Measurements from ENCODE around the gene LRIG3.

The LRIG3 gene

DNA sequence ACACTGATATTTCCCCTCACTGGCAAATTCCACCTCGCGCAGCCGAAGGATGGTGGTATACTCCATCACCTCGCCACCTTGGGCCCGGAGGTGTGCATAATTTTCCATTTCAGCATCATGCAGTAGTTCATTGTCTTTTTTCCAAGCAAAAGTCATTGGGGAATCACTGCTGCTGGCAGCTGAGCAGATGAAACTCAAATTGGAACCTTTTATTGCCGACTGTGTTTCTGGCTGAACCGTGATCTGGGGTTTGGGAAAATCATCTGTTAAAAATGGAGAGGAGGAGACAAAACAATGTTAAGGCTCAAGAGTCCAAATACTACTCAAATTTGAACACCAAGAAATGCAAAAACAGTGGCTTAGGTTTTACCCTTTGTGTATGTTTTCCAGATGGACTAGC, 39.7 kb downstream of the LRIG3 start:
- H2BK120ac ChIP-seq (ENCODE audit: low read depth, low read length) = no peak overlapping the region
- H3K27ac ChIP-seq (ENCODE audit: low read length, poor library complexity, severe bottlenecking) = no peak overlapping the region
- H3K4ac ChIP-seq (ENCODE audit: low read depth in 1 of 2, low read length in 2 of 2) = no peak overlapping the region
- H3K79me1 ChIP-seq (replicated peaks; ENCODE audit: low read length, poor library complexity, severe bottlenecking) = peaks cover 2% of the 10 kb centered on the region
- no peak overlapping the region for H3K14ac ChIP-seq (ENCODE audit: low read length in 2 of 2)
- no peak overlapping the region for H3K18ac ChIP-seq (ENCODE audit: low read depth in 1 of 2, low read length in 2 of 2)
- no peaks in the 10 kb centered on the region for H3K9me3 ChIP-seq (ENCODE audit: control insufficient read depth, low read length)
- H3K4me3 ChIP-seq (ENCODE audit: insufficient read depth in 1 of 2, low read depth in 1 of 2, low read length in 2 of 2) = no peak overlapping the region
- WGBS = 98% methylated on average over 7 of the region's 7 CpGs
- H3K4me2 ChIP-seq (ENCODE audit: low read length, poor library complexity, severe bottlenecking) = no peak overlapping the region
- no peak overlapping the region for H4K8ac ChIP-seq (ENCODE audit: low read length)
- no peak overlapping the region for H2BK15ac ChIP-seq (ENCODE audit: low read depth, poor library complexity, severe bottlenecking)
- DNase-seq = no peak
- H3K9ac ChIP-seq (ENCODE audit: low read length) = peak overlapping the region; percentile 8
- no peak overlapping the region for H3K23ac ChIP-seq (ENCODE audit: low read length in 2 of 2)
- no peak overlapping the region for H2BK5ac ChIP-seq (ENCODE audit: low read depth, low read length, poor library complexity, severe bottlenecking)
- H2BK12ac ChIP-seq (ENCODE audit: low read length in 2 of 2) = no peak overlapping the region
- peaks cover 24 to 98% of the 10 kb centered on the region in 2 experiments for H3K36me3 ChIP-seq (ENCODE audit: control insufficient read depth in 1 of 2, insufficient read depth in 2 of 2, low read depth in 1 of 2, low read length in 2 of 2)
- H4K91ac ChIP-seq (ENCODE audit: low read length) = no peak overlapping the region
- peaks cover 7% of the 10 kb centered on the region for H3K4me1 ChIP-seq (ENCODE audit: control insufficient read depth, insufficient read depth, low read depth, low read length)
- no peak overlapping the region for H2AK5ac ChIP-seq (ENCODE audit: low read length, severe bottlenecking)
- no peaks in the 10 kb centered on the region for H3K27me3 ChIP-seq (ENCODE audit: control insufficient read depth in 1 of 2, insufficient read depth in 1 of 2, low read length in 2 of 2)
- no peak overlapping the region for H2AFZ ChIP-seq (ENCODE audit: low read depth, low read length)

DNA sequence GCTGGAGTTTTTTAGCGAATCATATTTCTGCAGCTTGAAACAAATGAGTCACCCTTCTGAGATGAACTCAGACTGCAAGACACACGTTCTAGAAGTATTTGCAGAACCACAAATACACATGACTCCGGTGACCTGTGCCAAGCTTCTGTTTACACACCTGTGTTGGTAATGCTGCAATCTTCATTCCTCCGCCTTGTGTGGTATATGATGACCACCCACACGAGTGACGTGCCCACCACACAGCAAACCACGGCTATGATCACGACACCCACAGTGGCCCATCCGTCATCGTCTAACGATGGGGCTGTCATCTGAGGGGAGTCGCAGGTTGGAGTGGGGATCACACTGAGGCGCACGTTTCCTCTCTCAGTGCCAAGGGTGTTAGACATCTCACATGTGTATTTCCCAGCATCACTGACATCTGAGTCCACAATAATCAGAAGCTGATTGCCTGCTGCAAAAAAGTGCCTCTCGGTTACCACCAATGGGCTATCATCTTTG, 43.0 kb downstream of the LRIG3 start:
- Histone ChIP-seq H3K36me3 (ENCODE audit: control insufficient read depth in 1 of 2, insufficient read depth in 2 of 2, low read depth in 1 of 2, low read length in 2 of 2) (peaks cover 31 to 99% of the 10 kb centered on the region in 2 experiments), H3K27ac (ENCODE audit: low read length, poor library complexity, severe bottlenecking) (peak overlapping the region; percentile 77), H3K23ac (ENCODE audit: low read length in 2 of 2) (no peak overlapping the region), H3K4me2 (ENCODE audit: low read length, poor library complexity, severe bottlenecking) (no peak overlapping the region), H3K14ac (ENCODE audit: low read length in 2 of 2) (no peak overlapping the region), H3K79me1 (replicated peaks; ENCODE audit: low read length, poor library complexity, severe bottlenecking) (peaks cover 11% of the 10 kb centered on the region), H2BK15ac (ENCODE audit: low read depth, poor library complexity, severe bottlenecking) (no peak overlapping the region), H2AFZ (ENCODE audit: low read depth, low read length) (no peak overlapping the region), H3K4me3 (ENCODE audit: insufficient read depth in 1 of 2, low read depth in 1 of 2, low read length in 2 of 2) (no peak overlapping the region), H2BK12ac (ENCODE audit: low read length in 2 of 2) (no peak overlapping the region), H3K27me3 (ENCODE audit: control insufficient read depth in 1 of 2, insufficient read depth in 1 of 2, low read length in 2 of 2) (no peaks in the 10 kb centered on the region), H3K4ac (ENCODE audit: low read depth in 1 of 2, low read length in 2 of 2) (no peak overlapping the region), H2BK120ac (ENCODE audit: low read depth, low read length) (no peak overlapping the region), H3K9me3 (ENCODE audit: control insufficient read depth, low read length) (no peaks in the 10 kb centered on the region), H2AK5ac (ENCODE audit: low read length, severe bottlenecking) (no peak overlapping the region), H4K8ac (ENCODE audit: low read length) (no peak overlapping the region), H4K91ac (ENCODE audit: low read length) (no peak overlapping the region), H3K4me1 (ENCODE audit: control insufficient read depth, insufficient read depth, low read depth, low read length) (peaks cover 11% of the 10 kb centered on the region), H3K18ac (ENCODE audit: low read depth in 1 of 2, low read length in 2 of 2) (no peak overlapping the region), H3K9ac (ENCODE audit: low read length) (no peak overlapping the region), H2BK5ac (ENCODE audit: low read depth, low read length, poor library complexity, severe bottlenecking) (no peak overlapping the region)
- WGBS = 64% methylated on average over 15 of the region's 15 CpGs
- peak; percentile 58 for DNase-seq

DNA sequence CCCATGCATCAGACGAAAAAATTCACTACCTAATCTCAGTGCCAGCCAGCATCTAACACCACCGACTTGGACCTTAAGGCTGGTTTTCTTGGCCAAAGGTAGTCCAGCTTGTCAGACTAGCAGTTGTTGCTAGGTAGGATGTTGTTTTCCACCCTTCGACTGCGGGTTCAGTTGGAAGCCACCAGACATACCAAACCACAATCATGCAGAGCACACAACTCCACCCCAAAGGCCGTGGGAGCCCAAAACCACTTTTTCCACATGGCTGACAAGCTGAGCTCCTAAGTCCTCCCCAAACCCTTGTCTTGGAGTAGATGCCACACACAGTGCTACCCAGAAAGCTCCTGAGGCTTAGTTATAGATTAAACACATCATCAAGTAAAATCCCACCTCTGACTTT, 46.8 kb downstream of the LRIG3 start:
- no peak overlapping the region for H2BK5ac ChIP-seq (ENCODE audit: low read depth, low read length, poor library complexity, severe bottlenecking)
- WGBS = 97% methylated on average over 5 of the region's 5 CpGs
- H3K4me1 ChIP-seq (ENCODE audit: control insufficient read depth, insufficient read depth, low read depth, low read length) = peaks cover 8% of the 10 kb centered on the region
- H2AFZ ChIP-seq (ENCODE audit: low read depth, low read length) = no peak overlapping the region
- peak overlapping the region; percentile 85 for H3K27ac ChIP-seq (ENCODE audit: low read length, poor library complexity, severe bottlenecking)
- no peak overlapping the region for H3K18ac ChIP-seq (ENCODE audit: low read depth in 1 of 2, low read length in 2 of 2)
- H4K8ac ChIP-seq (ENCODE audit: low read length) = no peak overlapping the region
- H3K14ac ChIP-seq (ENCODE audit: low read length in 2 of 2) = no peak overlapping the region
- H3K79me1 ChIP-seq (replicated peaks; ENCODE audit: low read length, poor library complexity, severe bottlenecking) = peaks cover 14% of the 10 kb centered on the region
- DNase-seq = no peak
- no peak overlapping the region for H2BK15ac ChIP-seq (ENCODE audit: low read depth, poor library complexity, severe bottlenecking)
- no peak overlapping the region for H3K23ac ChIP-seq (ENCODE audit: low read length in 2 of 2)
- H2AK5ac ChIP-seq (ENCODE audit: low read length, severe bottlenecking) = peak overlapping the region; percentile 90
- H3K4me3 ChIP-seq (ENCODE audit: insufficient read depth in 1 of 2, low read depth in 1 of 2, low read length in 2 of 2) = no peak overlapping the region
- no peak overlapping the region for H3K9ac ChIP-seq (ENCODE audit: low read length)
- H3K9me3 ChIP-seq (ENCODE audit: control insufficient read depth, low read length) = no peaks in the 10 kb centered on the region
- H2BK12ac ChIP-seq (ENCODE audit: low read length in 2 of 2) = no peak overlapping the region
- no peak overlapping the region for H3K4me2 ChIP-seq (ENCODE audit: low read length, poor library complexity, severe bottlenecking)
- peaks cover 16 to 97% of the 10 kb centered on the region in 2 experiments for H3K36me3 ChIP-seq (ENCODE audit: control insufficient read depth in 1 of 2, insufficient read depth in 2 of 2, low read depth in 1 of 2, low read length in 2 of 2)
- no peak overlapping the region for H3K4ac ChIP-seq (ENCODE audit: low read depth in 1 of 2, low read length in 2 of 2)
- no peak overlapping the region for H2BK120ac ChIP-seq (ENCODE audit: low read depth, low read length)
- peak overlapping the region; percentile 46 for H4K91ac ChIP-seq (ENCODE audit: low read length)
- H3K27me3 ChIP-seq (ENCODE audit: control insufficient read depth in 1 of 2, insufficient read depth in 1 of 2, low read length in 2 of 2) = no peaks in the 10 kb centered on the region

DNA sequence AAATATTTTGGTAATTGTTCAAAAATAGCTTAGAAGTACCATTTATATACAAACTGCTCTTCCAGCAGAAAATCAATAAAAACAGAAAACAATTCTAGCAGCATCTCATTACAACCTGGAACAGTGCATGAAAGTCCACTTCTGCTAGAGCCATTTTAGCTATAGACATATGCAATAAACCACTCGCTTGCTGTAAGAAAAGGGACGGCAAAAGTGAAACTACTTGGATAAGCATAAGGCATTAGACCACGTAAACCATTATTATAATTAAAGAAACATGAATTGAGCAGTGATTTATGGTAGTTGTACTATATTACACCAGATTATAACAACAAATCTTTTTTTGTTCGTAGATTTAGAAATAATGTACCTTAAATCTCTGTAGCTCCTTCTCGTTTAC, 48.7 kb downstream of the LRIG3 start:
- H2BK120ac ChIP-seq (ENCODE audit: low read depth, low read length) = no peak overlapping the region
- H3K27ac ChIP-seq (ENCODE audit: low read length, poor library complexity, severe bottlenecking) = no peak overlapping the region
- no peak for DNase-seq
- H3K14ac ChIP-seq (ENCODE audit: low read length in 2 of 2) = no peak overlapping the region
- no peak overlapping the region for H2BK15ac ChIP-seq (ENCODE audit: low read depth, poor library complexity, severe bottlenecking)
- WGBS = no CpG with 5 or more reads among the region's 5 CpGs
- H3K4me3 ChIP-seq (ENCODE audit: insufficient read depth in 1 of 2, low read depth in 1 of 2, low read length in 2 of 2) = peak overlapping the region in 1 of 2 experiments; percentile 57
- peaks cover 18 to 96% of the 10 kb centered on the region in 2 experiments for H3K36me3 ChIP-seq (ENCODE audit: control insufficient read depth in 1 of 2, insufficient read depth in 2 of 2, low read depth in 1 of 2, low read length in 2 of 2)
- H2BK5ac ChIP-seq (ENCODE audit: low read depth, low read length, poor library complexity, severe bottlenecking) = no peak overlapping the region
- H3K27me3 ChIP-seq (ENCODE audit: control insufficient read depth in 1 of 2, insufficient read depth in 1 of 2, low read length in 2 of 2) = no peaks in the 10 kb centered on the region
- no peak overlapping the region for H3K4ac ChIP-seq (ENCODE audit: low read depth in 1 of 2, low read length in 2 of 2)
- H2AK5ac ChIP-seq (ENCODE audit: low read length, severe bottlenecking) = no peak overlapping the region
- no peak overlapping the region for H4K8ac ChIP-seq (ENCODE audit: low read length)
- H2BK12ac ChIP-seq (ENCODE audit: low read length in 2 of 2) = no peak overlapping the region
- H3K4me2 ChIP-seq (ENCODE audit: low read length, poor library complexity, severe bottlenecking) = no peak overlapping the region
- H3K79me1 ChIP-seq (replicated peaks; ENCODE audit: low read length, poor library complexity, severe bottlenecking) = peaks cover 18% of the 10 kb centered on the region
- H3K23ac ChIP-seq (ENCODE audit: low read length in 2 of 2) = no peak overlapping the region
- peaks cover 8% of the 10 kb centered on the region for H3K4me1 ChIP-seq (ENCODE audit: control insufficient read depth, insufficient read depth, low read depth, low read length)
- no peaks in the 10 kb centered on the region for H3K9me3 ChIP-seq (ENCODE audit: control insufficient read depth, low read length)
- H2AFZ ChIP-seq (ENCODE audit: low read depth, low read length) = no peak overlapping the region
- peak overlapping the region; percentile 89 for H3K9ac ChIP-seq (ENCODE audit: low read length)
- no peak overlapping the region for H3K18ac ChIP-seq (ENCODE audit: low read depth in 1 of 2, low read length in 2 of 2)
- H4K91ac ChIP-seq (ENCODE audit: low read length) = no peak overlapping the region
